ENCODE results near the gene FAM168B. TPM values are rescaled to one million over a fixed set of nuclear protein-coding genes. Genes with fewer than 3 reads are reported as not detected.

The FAM168B gene
- total and polyA plus RNA-seq, 2 of the 13 experiments (the other 11 are each of a cell fraction or from before 2014, with no cell fraction given): 64.5 to 113 TPM

- TF ChIP-seq DRAP1 (CRISPR knock-in tag; IDR thresholded peaks at IDR 0.05) (peak; percentile 42), TGIF2 (CRISPR knock-in tag; IDR thresholded peaks at IDR 0.05) (peak; percentile 90), PRDM10 (CRISPR knock-in tag; IDR thresholded peaks at IDR 0.05; ENCODE audit: low read depth) (peak; percentile 97), ZNF891 (CRISPR knock-in tag; IDR thresholded peaks at IDR 0.05) (no peak), SIX1 (CRISPR knock-in tag; IDR thresholded peaks at IDR 0.05; ENCODE audit: borderline replicate concordance) (no peak), ERF (CRISPR knock-in tag; IDR thresholded peaks at IDR 0.05) (peak; percentile 57; the same call in 1 of the 2 replicates), ZNF562 (CRISPR knock-in tag; IDR thresholded peaks at IDR 0.05; ENCODE audit: borderline replicate concordance) (no peak), RCOR2 (CRISPR knock-in tag; IDR thresholded peaks at IDR 0.05) (0 out of 2 replicates have a peak, but pooled peaks have one; percentile 18), ZNF430 (CRISPR knock-in tag; IDR thresholded peaks at IDR 0.05) (0 out of 2 replicates have a peak, but pooled peaks have one; percentile 77), MXD4 (CRISPR knock-in tag; IDR thresholded peaks at IDR 0.05) (peak; percentile 62; the same call in 1 of the 2 replicates), HHEX (CRISPR knock-in tag; IDR thresholded peaks at IDR 0.05) (no peak), SALL1 (CRISPR knock-in tag; IDR thresholded peaks at IDR 0.05) (peak; percentile 87), ZEB1 (IDR thresholded peaks at IDR 0.05; ENCODE audit: insufficient replicate concordance, low read depth) (peak; percentile 14), TFE3 (CRISPR knock-in tag; IDR thresholded peaks at IDR 0.05) (peak; percentile 91), CCAR2 (optimal IDR thresholded peaks at IDR 0.05; ENCODE audit: low read depth, low read length) (peak; percentile 59), PRDM4 (CRISPR knock-in tag; IDR thresholded peaks at IDR 0.05; ENCODE audit: borderline replicate concordance) (0 out of 2 replicates have a peak, but pooled peaks have one; percentile 26), SPEN (CRISPR knock-in tag; IDR thresholded peaks at IDR 0.05; ENCODE audit: low read depth) (no peak; the same call in 1 of the 2 replicates), GATAD2A (CRISPR knock-in tag; IDR thresholded peaks at IDR 0.05) (peak; percentile 62; the same call in 1 of the 2 replicates), RXRA (CRISPR knock-in tag; IDR thresholded peaks at IDR 0.05) (peak; percentile 63; the same call in 1 of the 2 replicates), ZNF615 (CRISPR knock-in tag; IDR thresholded peaks at IDR 0.05; ENCODE audit: borderline replicate concordance) (no peak)
These were observed 12.9 kb upstream of the FAM168B start (continued) for GRCh38 chr2:131105950-131106801.

All from HepG2 (cell line).